Type B pancreatic cell (in vitro differentiated cells): Measurements from ENCODE around the gene RNU4-1. TPM values are rescaled to one million over a fixed set of nuclear protein-coding genes. Genes with fewer than 3 reads are reported as not detected.
A peak's percentile ranks its signal among the peaks of the same experiment; 100 is the strongest.

ENCODE experiments used
- DNase-seq: peaks from one replicate; pipeline ENCODE4 v3.0.0; 2021; ENCODE audit warnings: mixed read lengths; ENCODE audit not compliant: unreplicated experiment; ENCODE audit errors: extremely low spot score
- H3K27ac Mint-ChIP-seq: 2 replicates; pipeline ENCODE4 v1.8.0; 2021; ENCODE audit warnings: mild to moderate bottlenecking, mixed read lengths
- H3K27me3 Mint-ChIP-seq: 2 replicates; pipeline ENCODE4 v1.8.0; 2021; ENCODE audit warnings: mixed read lengths
- H3K36me3 Mint-ChIP-seq: 2 replicates; pipeline ENCODE4 v1.8.0; 2021; ENCODE audit warnings: mixed read lengths
- H3K4me1 Mint-ChIP-seq: one replicate; pipeline ENCODE4 v1.8.0; 2021; ENCODE audit warnings: mixed read lengths; ENCODE audit not compliant: unreplicated experiment
- H3K4me3 Mint-ChIP-seq: 2 replicates; pipeline ENCODE4 v1.8.0; 2021; ENCODE audit warnings: mild to moderate bottlenecking, mixed read lengths
- H3K9me3 Mint-ChIP-seq: 2 replicates; pipeline ENCODE4 v1.8.0; 2021; ENCODE audit warnings: mixed read lengths
- total RNA-seq: library from RNA; stranded (reverse); gene quantifications from 2 replicates; pipeline ENCODE4 v1.2.1, GENCODE V29; 2021; ENCODE audit warnings: low replicate concordance
- TF ChIP-seq, protein P1 (sequence below): fragments of 200-600 bp; sonication (generic); conservative IDR thresholded peaks from 2 replicates; pipeline ENCODE4 v1.5.0; 2021; ENCODE audit warnings: antibody characterized with exemption, mild to moderate bottlenecking

The RNU4-1 gene
- total RNA-seq, 1 donor from 2014 or later, result 4,376 TPM

GRCh38 chr12:120264086-120264903 lies 28.7 kb downstream of the RNU4-1 start:
- peaks cover 37% of the 10 kb centered on the region for H3K4me1 Mint-ChIP-seq
- H3K27ac Mint-ChIP-seq, result peak overlapping the region; percentile 86
- peaks cover 4% of the 10 kb centered on the region for H3K36me3 Mint-ChIP-seq
- TF ChIP-seq, protein P1, sequence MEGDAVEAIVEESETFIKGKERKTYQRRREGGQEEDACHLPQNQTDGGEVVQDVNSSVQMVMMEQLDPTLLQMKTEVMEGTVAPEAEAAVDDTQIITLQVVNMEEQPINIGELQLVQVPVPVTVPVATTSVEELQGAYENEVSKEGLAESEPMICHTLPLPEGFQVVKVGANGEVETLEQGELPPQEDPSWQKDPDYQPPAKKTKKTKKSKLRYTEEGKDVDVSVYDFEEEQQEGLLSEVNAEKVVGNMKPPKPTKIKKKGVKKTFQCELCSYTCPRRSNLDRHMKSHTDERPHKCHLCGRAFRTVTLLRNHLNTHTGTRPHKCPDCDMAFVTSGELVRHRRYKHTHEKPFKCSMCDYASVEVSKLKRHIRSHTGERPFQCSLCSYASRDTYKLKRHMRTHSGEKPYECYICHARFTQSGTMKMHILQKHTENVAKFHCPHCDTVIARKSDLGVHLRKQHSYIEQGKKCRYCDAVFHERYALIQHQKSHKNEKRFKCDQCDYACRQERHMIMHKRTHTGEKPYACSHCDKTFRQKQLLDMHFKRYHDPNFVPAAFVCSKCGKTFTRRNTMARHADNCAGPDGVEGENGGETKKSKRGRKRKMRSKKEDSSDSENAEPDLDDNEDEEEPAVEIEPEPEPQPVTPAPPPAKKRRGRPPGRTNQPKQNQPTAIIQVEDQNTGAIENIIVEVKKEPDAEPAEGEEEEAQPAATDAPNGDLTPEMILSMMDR, result no peak
- peak overlapping the region; percentile 89 for H3K4me3 Mint-ChIP-seq
- no peak for DNase-seq
- H3K27me3 Mint-ChIP-seq, result no peaks in the 10 kb centered on the region
- H3K9me3 Mint-ChIP-seq, result no peaks in the 10 kb centered on the region

DNA sequence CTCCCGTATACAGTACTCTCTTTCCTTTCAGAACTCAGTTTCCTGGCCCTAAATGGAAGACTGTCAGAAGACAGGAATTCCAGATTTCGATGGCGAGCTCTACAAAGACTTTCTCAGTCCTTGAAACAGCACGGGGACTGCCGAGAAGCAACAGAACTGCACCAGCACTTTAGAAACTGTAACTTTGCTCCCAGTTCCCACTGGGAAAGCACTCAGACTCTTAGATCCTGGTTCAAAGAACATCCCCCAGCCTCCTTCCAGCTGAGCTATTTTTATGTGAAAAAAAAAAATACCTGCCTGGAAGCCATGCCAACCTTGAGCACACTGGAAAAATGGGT lies 29.3 kb downstream of the RNU4-1 start:
- TF ChIP-seq, protein P1, result no peak
- Mint-ChIP-seq H3K4me1 (peaks cover 37% of the 10 kb centered on the region), H3K4me3 (peak overlapping the region; percentile 89), H3K27me3 (no peaks in the 10 kb centered on the region), H3K27ac (peak overlapping the region; percentile 86), H3K36me3 (peaks cover 4% of the 10 kb centered on the region), H3K9me3 (no peaks in the 10 kb centered on the region)
- no peak for DNase-seq

DNA sequence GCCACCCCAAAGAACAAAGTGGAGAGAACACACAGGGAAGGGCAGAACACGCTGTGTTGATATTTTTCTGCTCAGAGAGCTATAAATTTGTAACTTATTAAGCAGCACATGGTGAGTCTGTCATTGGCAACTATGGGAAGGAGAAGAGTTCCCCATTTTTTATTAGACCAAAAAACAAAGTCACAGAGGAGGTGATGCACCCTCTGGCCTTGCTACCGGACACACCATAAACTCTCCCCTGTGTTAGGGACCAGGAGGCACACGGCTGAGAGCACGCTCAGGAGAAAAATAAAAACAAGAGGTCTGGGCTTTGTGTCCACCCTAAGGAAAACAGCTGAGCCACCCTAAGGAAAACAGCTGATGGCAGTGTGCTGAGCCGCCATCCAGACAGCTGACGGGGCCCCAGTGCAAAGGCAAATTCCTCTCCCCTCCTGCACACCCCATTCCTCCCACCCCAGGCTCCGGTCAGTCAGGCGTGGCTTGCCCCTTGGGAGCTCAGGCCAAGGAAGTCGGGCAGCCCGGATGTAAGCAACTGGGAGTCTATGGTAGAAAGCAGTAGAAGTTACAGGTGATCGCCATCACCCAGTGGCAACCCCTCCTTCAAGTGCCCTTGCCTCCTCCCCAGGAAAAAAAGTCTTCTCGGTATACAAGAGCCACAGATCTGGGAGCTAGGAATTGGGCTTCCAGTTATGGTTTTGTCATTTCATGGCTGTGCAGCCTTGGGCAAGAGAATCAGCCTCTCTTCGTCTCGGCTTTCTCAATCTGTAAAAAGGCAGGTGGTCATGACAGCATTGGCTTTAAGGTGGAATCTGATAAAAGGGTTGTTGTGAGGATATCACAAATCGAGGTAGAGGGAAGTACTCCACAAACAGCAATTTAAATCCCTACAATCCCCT lies 29.9 kb downstream of the RNU4-1 start:
- peak overlapping the region; percentile 89 for H3K4me3 Mint-ChIP-seq
- H3K27me3 Mint-ChIP-seq, result no peaks in the 10 kb centered on the region
- peak overlapping the region; percentile 86 for H3K27ac Mint-ChIP-seq
- H3K9me3 Mint-ChIP-seq, result no peaks in the 10 kb centered on the region
- DNase-seq, result no peak
- H3K4me1 Mint-ChIP-seq, result peaks cover 42% of the 10 kb centered on the region
- peaks cover 4% of the 10 kb centered on the region for H3K36me3 Mint-ChIP-seq
- TF ChIP-seq, protein P1, result no peak

DNA sequence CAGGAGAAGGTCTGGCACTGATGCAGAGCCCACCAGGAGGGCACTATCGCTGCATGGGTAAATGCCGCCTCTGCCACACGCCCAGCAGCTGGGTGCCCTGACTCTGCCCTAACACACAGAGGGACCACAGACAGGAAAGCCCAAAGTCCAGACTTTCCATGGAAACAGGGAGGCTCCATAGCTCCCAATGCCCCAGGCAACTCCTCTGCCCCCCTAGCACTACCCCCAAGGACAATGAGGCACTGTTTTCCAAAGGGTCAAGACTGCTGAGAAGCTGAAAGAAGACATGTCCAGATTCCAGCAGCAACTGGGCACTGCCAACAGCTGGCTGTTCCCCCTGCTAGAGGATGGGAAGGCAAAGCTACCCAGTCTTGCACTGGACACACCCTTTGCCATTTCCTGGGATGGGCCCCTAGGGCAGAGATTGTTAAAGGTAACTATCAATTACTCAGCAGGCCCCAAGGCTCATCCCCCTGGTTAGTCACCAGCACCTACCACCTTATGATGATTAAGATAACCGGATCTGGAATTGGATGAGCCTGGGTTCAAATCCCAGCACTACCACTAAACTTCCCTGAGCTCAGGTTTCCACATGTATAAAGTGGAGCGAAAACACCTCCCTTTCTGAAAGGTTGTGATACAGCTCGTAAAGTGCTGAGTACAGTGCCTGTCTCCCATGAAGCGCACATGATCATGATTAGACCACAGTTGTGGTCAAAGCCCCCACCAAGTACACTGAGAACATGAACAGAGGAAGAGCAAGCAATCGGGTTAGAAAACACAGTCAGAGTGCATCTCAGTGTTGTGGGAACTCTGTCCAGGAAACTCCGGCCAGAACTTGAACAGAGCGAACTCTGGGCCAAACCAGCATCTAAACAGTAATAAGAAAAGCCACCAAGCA lies 30.8 kb downstream of the RNU4-1 start:
- peaks cover 4% of the 10 kb centered on the region for H3K36me3 Mint-ChIP-seq
- H3K4me3 Mint-ChIP-seq, result peak overlapping the region; percentile 89
- H3K4me1 Mint-ChIP-seq, result peaks cover 47% of the 10 kb centered on the region
- H3K9me3 Mint-ChIP-seq, result no peaks in the 10 kb centered on the region
- no peaks in the 10 kb centered on the region for H3K27me3 Mint-ChIP-seq
- TF ChIP-seq, protein P1, result no peak
- peak overlapping the region; percentile 67 for H3K27ac Mint-ChIP-seq
- no peak for DNase-seq

DNA sequence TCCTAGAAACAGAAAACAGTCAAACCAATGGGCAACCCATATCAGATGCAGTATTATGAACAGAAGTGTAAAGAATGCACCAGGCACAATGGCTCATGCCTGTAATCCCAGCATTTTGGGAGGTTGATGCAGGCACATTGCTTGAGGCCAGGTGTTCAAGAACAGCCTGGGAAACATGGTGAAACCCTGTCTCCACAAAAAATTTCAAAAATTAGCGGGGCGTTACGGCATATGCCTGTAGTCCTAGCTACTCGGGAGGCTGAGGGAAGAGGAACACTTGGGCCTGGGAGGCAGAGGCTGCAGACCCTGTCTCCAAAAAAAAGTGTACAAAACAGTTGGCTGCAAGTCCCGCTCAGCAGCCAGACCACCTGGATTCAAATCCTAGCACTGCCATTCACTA lies 32.4 kb downstream of the RNU4-1 start:
- H3K27me3 Mint-ChIP-seq, result no peaks in the 10 kb centered on the region
- TF ChIP-seq, protein P1, result no peak
- peaks cover 51% of the 10 kb centered on the region for H3K4me1 Mint-ChIP-seq
- no peaks in the 10 kb centered on the region for H3K9me3 Mint-ChIP-seq
- H3K4me3 Mint-ChIP-seq, result no peak overlapping the region
- DNase-seq, result no peak
- peak overlapping the region; percentile 72 for H3K27ac Mint-ChIP-seq
- peaks cover 4% of the 10 kb centered on the region for H3K36me3 Mint-ChIP-seq
